Activated CD4-positive, alpha-beta T cell treated with anti-CD3 and anti-CD28 coated beads for 36 hours (primary cell): ENCODE results near the gene SATB1. TPM values are rescaled to one million over a fixed set of nuclear protein-coding genes. Genes with fewer than 3 reads are reported as not detected.
"Not testable (repeated sequence)": the region's sequence is repeated elsewhere in the genome, so short reads cannot be mapped to it uniquely, and the experiment has no call there.

Source experiments
- ATAC-seq: fragments of 200-7000 bp; cut with Tn5 transposase; one replicate; pipeline ENCODE4 v1.10.0; 2021; ENCODE audit warnings: mild to moderate bottlenecking, moderate library complexity
- CTCF ChIA-PET: fragments of 350-600 bp; sonication (Branson Sonifier 250); formaldehyde crosslinking; loops from one replicate; lab custom pipeline; 2021; ENCODE audit warnings: antibody characterized with exemption; lab: Charles Lee
- POLR2A ChIA-PET: fragments of 350-600 bp; sonication (Branson Sonifier 250); formaldehyde crosslinking; loops from one replicate; lab custom pipeline; 2021; ENCODE audit warnings: antibody characterized with exemption, inconsistent platforms; lab: Charles Lee
- DNase-seq: peaks from one replicate; pipeline ENCODE4 v3.0.0-alpha.2; 2020
- H3K27ac Mint-ChIP-seq: one replicate; pipeline ENCODE4 v1.8.0; 2021; ENCODE audit warnings: mixed read lengths
- H3K27me3 Mint-ChIP-seq: one replicate; pipeline ENCODE4 v1.8.0; 2021; ENCODE audit warnings: mixed read lengths
- H3K36me3 Mint-ChIP-seq: one replicate; pipeline ENCODE4 v1.8.0; 2021; ENCODE audit warnings: low read depth, mixed read lengths
- H3K4me1 Mint-ChIP-seq: one replicate; pipeline ENCODE4 v1.8.0; 2021; ENCODE audit warnings: mixed read lengths
- H3K4me3 Mint-ChIP-seq: one replicate; pipeline ENCODE4 v1.8.0; 2021; ENCODE audit warnings: mild to moderate bottlenecking, moderate library complexity, mixed read lengths
- H3K9me3 Mint-ChIP-seq: one replicate; pipeline ENCODE4 v1.8.0; 2021; ENCODE audit warnings: low read depth, mixed read lengths
- intact Hi-C, 2 experiments: fragments of 100-400 bp; cut with DNase I in 1 of 2; cut with micrococcal nuclease in 1 of 2; formaldehyde crosslinking; loops; one replicate each; pipeline versions ENCODE4 v1.14.2 to v1.15.1; 2022 to 2024; cut with DNase I, micrococcal nuclease
- total RNA-seq, 2 experiments: library from RNA; stranded (reverse); gene quantifications; one replicate each; pipeline ENCODE4 v1.2.3, GENCODE V29; 2021

Gene SATB1
- 100 to 1,000 TPM; 471 to 590 TPM for total RNA-seq

DNA sequence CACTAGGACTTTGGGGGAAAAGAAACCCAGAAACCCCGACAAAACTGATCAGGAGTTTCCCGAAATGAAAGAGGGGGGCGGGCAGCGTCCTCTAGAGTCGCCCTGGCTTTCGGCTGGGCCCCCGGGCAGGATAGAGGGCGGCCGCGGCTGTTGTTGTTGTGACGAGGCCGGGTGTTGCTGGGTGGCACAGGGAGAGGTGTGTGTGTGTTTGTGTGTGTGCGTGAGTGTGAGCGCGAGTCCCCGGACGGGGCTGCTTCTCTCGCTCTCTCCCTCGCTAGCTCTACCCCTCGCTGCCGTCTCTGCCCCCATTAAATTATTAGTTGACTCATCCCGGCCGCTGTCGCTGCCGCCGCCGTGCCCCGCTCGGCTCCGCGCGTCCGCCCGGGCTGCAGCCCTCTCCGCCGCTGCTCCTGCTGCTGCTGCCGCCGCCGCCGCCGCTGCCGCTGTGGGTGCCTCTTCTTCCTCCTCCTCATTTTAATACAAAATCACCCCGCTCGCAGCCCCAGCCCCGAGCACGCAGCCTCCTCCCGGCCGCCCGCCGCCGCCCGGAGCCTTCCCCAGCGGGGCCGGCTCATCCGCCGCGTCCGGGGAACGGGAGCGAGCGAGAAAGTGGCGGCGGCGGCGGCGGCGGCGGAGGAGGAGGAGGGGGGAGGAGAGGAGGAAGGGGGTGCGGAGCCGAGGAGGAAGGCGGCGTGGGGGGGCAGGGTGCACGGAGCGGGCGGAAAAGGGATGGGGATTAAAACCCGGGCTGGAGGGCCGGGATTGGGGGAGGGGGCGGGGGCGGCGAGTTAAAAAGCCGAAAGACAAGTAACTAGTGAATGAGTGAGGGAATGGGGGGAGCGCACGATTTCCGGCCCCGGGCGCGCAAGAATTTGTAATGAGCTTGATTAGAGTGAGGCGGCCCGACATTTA is at the start of gene SATB1:
SATB1 (minus strand) TSS at position 611 of the 912 bp plus-strand sequence. CDS start 4,372 bp downstream, outside the sequence.
- ATAC-seq (peak; percentile 15), DNase-seq (peak; percentile 84)
- ChIA-PET POLR2A (interaction anchor here (0.7 to 1.3 kb wide), 6 partner anchors 13 to 333 kb away, joined by 3 to 15 read pairs (median 3); no protein-coding TSS in a partner anchor), CTCF (interaction anchor here (1.3 to 2.1 kb wide), 2 partner anchors 13 to 21 kb away, joined by 4 read pairs; no protein-coding TSS in a partner anchor)
- intact Hi-C loops: loop anchor here (1.0 to 5.0 kb wide), 5 partner anchors 13 to 447 kb away; no protein-coding TSS in a partner anchor
- H3K9me3 Mint-ChIP-seq: no peaks in the 10 kb centered on the region
- H3K36me3 Mint-ChIP-seq: peaks cover 85% of the 10 kb centered on the region
- H3K4me3 Mint-ChIP-seq: peak within 1 kb of the TSS; percentile 85
- peak within 1 kb of the TSS; percentile 97 for H3K27ac Mint-ChIP-seq
- peaks cover 71% of the 10 kb centered on the region for H3K4me1 Mint-ChIP-seq
- no peaks in the 10 kb centered on the region for H3K27me3 Mint-ChIP-seq

DNA sequence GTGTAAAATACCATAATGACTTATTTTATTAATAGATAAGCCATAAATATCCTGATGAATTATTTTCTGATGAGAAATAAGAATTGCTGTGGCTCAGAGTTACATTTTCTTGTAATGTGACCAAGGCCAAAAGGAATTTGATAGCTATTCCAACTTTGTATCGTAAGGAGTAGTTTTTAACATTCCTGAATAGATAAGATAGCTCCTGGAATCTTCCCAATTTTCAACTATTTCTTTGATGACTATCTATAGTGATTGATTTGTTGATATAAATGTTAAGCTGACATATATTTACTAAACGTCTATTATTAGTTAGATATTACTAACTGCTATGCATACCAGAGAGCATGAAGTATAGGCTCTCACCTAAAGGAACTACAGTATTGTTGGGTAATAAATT is 49.1 kb upstream of the SATB1 start:
- no peak overlapping the region for H3K27ac Mint-ChIP-seq

DNA sequence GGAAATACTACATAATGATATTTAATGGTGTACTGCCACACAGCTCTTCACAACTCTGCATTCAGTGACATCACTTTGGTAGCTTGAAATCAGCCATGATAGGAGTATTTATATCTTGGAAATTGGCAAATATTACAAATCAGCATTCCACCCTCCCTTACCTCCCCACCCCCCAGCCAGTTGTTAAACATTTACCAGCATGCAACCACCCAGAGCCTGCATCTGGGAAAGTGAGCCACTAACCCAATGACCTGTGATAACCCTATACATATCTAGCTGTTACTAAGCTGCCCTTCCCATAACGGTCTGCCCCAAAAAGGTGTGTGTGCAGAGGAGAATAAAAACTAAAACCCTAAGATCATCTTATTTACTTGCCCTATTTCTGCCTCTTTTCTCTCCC is 44.6 kb upstream of the SATB1 start:
- no peak overlapping the region for H3K4me3 Mint-ChIP-seq
- H3K4me1 Mint-ChIP-seq: peaks cover 5% of the 10 kb centered on the region
- no peak overlapping the region for H3K27ac Mint-ChIP-seq
- DNase-seq (no peak), ATAC-seq (no peak)
- H3K36me3 Mint-ChIP-seq: peaks cover 72% of the 10 kb centered on the region
- ChIA-PET CTCF (interaction anchor here (1.2 to 1.3 kb wide), 3 partner anchors 8 to 13 kb away, joined by 3 to 4 read pairs (median 3); no protein-coding TSS in a partner anchor), POLR2A (no interaction called here)
- H3K9me3 Mint-ChIP-seq: no peaks in the 10 kb centered on the region
- no peaks in the 10 kb centered on the region for H3K27me3 Mint-ChIP-seq
- intact Hi-C loops: no loop called here

More for the DNA sequence above, 49.1 kb upstream of the SATB1 start:
- ChIA-PET POLR2A (no interaction called here), CTCF (interaction anchor here (2.4 kb wide), 1 partner anchor 10 kb away, joined by 10 read pairs; no protein-coding TSS in a partner anchor)
- DNase-seq: no peak
- ATAC-seq: no peak
- Mint-ChIP-seq H3K27me3 (no peaks in the 10 kb centered on the region), H3K9me3 (peaks cover 6% of the 10 kb centered on the region), H3K36me3 (peaks cover 47% of the 10 kb centered on the region), H3K4me3 (no peak overlapping the region), H3K4me1 (peaks cover 10% of the 10 kb centered on the region)
- intact Hi-C loops: no loop called here

DNA sequence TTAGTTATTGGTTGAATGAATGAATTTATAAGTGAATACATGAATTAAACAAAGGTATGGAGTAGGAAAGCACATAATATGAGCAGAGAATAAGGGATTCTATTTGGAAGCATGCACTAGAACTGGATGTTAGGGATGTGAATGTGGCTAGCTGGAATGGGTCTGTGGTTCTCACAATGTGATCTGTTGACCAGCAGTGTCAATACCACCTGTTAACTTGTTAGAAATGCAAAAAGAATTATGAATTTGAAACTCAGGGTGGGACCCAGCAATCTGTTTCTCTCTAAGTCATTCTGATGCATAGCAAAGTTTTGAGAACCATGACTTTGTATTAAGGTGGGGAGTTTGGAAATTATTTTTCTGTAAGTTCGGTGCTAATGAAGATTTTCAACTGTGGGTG is 41.0 kb upstream of the SATB1 start:
- Mint-ChIP-seq H3K4me3 (no peak overlapping the region), H3K4me1 (peaks cover 4% of the 10 kb centered on the region), H3K36me3 (peaks cover 76% of the 10 kb centered on the region), H3K27ac (no peak overlapping the region), H3K9me3 (peaks cover 3% of the 10 kb centered on the region), H3K27me3 (no peaks in the 10 kb centered on the region)
- DNase-seq: no peak
- no peak for ATAC-seq
- intact Hi-C loops: no loop called here
- CTCF ChIA-PET: interaction anchor here (1.0 kb wide), 1 partner anchor 18 kb away, joined by 3 read pairs; no protein-coding TSS in a partner anchor
- POLR2A ChIA-PET: no interaction called here

DNA sequence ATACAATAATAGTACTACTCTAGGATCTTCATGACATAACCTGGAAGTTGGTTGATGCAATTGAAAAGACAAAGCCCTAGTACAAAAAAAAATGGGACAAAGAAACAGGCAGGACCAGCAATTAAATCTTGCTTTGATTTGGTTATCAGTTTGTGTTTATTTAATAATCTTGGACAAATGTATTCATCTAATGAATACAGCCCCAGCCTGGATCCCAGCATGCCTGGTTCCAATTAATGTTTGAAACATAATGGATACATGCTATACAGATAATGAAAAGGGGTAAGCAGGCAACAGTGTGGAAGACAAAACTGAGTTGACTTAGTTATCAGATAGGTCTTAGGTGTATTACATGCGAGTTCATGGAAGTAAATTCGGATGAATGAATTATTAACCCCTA is 29.6 kb upstream of the SATB1 start:
- intact Hi-C loops: loop anchor here in 1 of 2 experiments (5.0 kb wide), 1 partner anchor 43 kb away; no protein-coding TSS in a partner anchor
- Mint-ChIP-seq H3K27ac (no peak overlapping the region), H3K4me3 (no peak overlapping the region), H3K27me3 (no peaks in the 10 kb centered on the region), H3K9me3 (peaks cover 18% of the 10 kb centered on the region), H3K4me1 (peaks cover 61% of the 10 kb centered on the region), H3K36me3 (peaks cover 75% of the 10 kb centered on the region)
- no peak for DNase-seq
- ATAC-seq: no peak
- CTCF ChIA-PET: interaction anchor here (0.7 kb wide), 1 partner anchor 204 kb away, joined by 3 read pairs; no protein-coding TSS in a partner anchor
- POLR2A ChIA-PET: no interaction called here

DNA sequence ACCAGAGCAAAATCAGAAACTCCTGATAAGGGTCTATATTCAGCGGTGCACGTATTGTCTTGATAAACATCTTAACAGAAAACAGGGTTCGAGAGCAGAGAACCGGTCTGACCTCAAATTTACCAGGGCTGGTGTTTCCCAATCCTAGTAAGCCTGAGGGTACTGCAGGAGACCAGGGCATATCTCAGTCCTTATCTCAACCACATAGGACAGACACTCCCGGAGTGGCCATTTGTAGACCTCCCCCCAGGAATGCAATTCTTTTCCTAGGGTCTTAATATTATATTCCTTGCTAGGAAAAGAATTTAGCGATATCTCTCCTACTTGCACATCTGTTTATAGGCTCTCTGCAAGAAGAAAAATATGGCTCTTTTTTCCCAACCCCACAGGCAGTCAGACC is 24.5 kb upstream of the SATB1 start:
- DNase-seq, ATAC-seq, H3K27me3 Mint-ChIP-seq, POLR2A ChIA-PET: not testable (repeated sequence)
- Mint-ChIP-seq H3K36me3 (peaks cover 82% of the 10 kb centered on the region), H3K27ac (peak overlapping the region; percentile 69), H3K4me3 (peak overlapping the region; percentile 96), H3K9me3 (peaks cover 23% of the 10 kb centered on the region), H3K4me1 (peaks cover 64% of the 10 kb centered on the region)
- intact Hi-C loops: loop anchor here in 1 of 2 experiments (5.0 kb wide), 1 partner anchor 48 kb away; no protein-coding TSS in a partner anchor
- CTCF ChIA-PET: interaction anchor here (0.9 kb wide), 1 partner anchor 539 kb away, joined by 3 read pairs; no protein-coding TSS in a partner anchor

DNA sequence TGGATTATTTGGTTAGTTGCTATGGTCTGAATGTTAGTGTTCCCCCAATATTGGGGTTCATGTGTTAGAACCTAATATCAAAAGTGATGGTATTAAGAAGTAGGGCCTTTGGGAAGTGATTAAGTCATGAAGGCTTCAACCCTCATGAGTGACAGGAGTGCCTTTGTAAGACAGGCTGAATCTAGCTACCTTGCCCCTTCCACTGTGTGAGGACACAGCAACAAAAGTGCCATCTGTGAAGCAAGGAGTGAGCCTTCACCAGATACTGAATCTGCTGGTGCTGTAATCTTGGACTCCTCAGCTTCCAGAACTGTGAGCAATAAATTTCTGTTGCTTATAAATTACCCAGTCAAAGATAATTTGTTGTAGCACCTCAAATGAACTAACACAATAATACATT is 22.6 kb upstream of the SATB1 start:
- Mint-ChIP-seq H3K27ac (peak overlapping the region; percentile 100), H3K9me3 (peaks cover 20% of the 10 kb centered on the region), H3K36me3 (peaks cover 83% of the 10 kb centered on the region), H3K4me1 (peaks cover 47% of the 10 kb centered on the region), H3K4me3 (peak overlapping the region; percentile 96), H3K27me3 (no peaks in the 10 kb centered on the region)
- intact Hi-C loops: no loop called here
- ATAC-seq: no peak
- ChIA-PET CTCF (interaction anchor here (0.7 to 1.6 kb wide), 9 partner anchors 9 to 540 kb away, joined by 3 to 7 read pairs (median 4); no protein-coding TSS in a partner anchor), POLR2A (interaction anchor here (0.6 to 0.8 kb wide), 3 partner anchors 215 to 310 kb away, joined by 4 to 5 read pairs (median 4); no protein-coding TSS in a partner anchor)
- no peak for DNase-seq

DNA sequence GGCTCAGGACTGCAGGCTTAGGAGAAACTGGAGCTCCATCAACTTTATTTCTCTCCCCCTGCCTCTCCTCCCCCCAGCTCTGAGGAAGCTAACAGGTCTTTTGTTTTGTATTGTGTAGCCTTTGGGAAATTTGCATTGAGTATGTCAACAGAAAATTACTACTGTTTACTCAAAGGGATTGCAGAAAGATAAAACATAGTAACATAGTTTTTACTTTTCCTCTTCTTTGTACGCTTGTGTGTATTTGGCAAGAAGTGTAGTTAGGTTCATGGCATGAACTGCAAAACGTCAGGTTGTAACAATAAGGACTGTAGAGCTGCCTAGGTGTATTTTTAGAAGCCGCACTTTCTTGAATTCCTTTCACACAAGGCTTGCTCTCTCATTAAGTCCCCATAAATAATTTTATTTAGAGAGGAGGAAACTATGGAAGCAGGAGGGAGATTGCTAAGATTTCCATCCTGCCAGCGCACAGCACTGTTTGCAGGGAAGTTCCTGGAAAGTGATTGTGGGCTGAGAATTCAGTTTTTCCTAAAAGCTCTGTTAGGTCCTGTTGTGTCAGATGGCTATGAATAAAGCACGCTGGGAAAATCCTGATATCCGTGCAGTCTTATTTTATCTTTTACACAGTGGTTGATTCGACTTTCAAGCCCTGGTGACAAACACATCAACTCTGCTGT is 21.1 kb upstream of the SATB1 start:
- Mint-ChIP-seq H3K27me3 (no peaks in the 10 kb centered on the region), H3K36me3 (peaks cover 84% of the 10 kb centered on the region), H3K4me3 (peak overlapping the region; percentile 96), H3K9me3 (peaks cover 16% of the 10 kb centered on the region), H3K4me1 (peaks cover 36% of the 10 kb centered on the region), H3K27ac (peak overlapping the region; percentile 100)
- intact Hi-C loops: no loop called here
- ChIA-PET CTCF (interaction anchor here (0.5 to 1.9 kb wide), 17 partner anchors 11 to 543 kb away, joined by 3 to 9 read pairs (median 3); partner anchors contain the start of gene SATB1), POLR2A (interaction anchor here (0.6 to 2.3 kb wide), 12 partner anchors 11 to 542 kb away, joined by 3 to 14 read pairs (median 3); no protein-coding TSS in a partner anchor)
- ATAC-seq: no peak
- no peak for DNase-seq

DNA sequence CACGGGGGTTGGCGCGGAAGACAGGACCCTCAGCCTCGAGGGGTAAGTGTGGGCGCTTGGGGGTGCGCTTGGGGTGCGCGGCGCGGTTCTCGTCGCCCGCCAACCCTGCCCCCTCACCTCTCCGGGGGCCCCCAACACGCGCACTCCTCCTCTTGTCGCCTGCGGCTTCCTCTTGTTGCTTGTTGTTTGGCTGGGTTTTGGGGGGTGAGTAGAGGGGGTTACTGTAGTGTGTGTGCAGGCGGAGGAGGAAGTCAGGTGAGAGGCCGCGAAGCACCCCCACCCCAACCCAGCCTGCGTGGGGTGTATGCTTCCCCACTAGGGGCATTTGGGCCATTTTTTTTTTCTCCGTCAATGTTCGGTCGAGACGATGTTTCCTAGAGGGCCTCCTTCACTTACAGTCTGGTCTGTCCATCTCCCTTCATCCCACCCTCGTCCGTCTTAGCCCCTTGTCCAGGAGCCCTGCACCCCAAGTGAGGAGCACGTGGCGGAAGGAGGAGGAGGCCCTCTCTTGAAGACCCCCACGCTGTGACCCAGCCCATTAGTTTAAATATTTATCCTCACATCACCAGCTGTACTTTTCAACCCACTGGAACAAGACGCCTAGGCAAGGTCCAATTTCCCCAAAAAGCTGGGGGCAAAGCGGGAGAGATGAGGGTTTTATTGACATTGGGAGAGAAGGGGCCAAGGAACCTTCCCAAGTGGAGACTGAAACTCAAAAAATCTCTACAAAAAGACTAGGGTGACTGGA is 20.4 kb upstream of the SATB1 start:
- ATAC-seq (peak; percentile 63), DNase-seq (peak; percentile 86)
- peak overlapping the region; percentile 100 for H3K27ac Mint-ChIP-seq
- H3K4me1 Mint-ChIP-seq: peaks cover 30% of the 10 kb centered on the region
- ChIA-PET CTCF (interaction anchor here (0.5 to 1.9 kb wide), 17 partner anchors 12 to 543 kb away, joined by 3 to 9 read pairs (median 3); partner anchors contain the start of gene SATB1), POLR2A (interaction anchor here (0.7 to 2.3 kb wide), 10 partner anchors 11 to 543 kb away, joined by 3 to 14 read pairs (median 3); no protein-coding TSS in a partner anchor)
- peaks cover 86% of the 10 kb centered on the region for H3K36me3 Mint-ChIP-seq
- peak overlapping the region; percentile 96 for H3K4me3 Mint-ChIP-seq
- intact Hi-C loops: loop anchor here (1.0 to 2.0 kb wide), 10 partner anchors 111 to 543 kb away; no protein-coding TSS in a partner anchor
- H3K9me3 Mint-ChIP-seq: peaks cover 16% of the 10 kb centered on the region
- H3K27me3 Mint-ChIP-seq: no peaks in the 10 kb centered on the region
